Tibial artery (tissue), 4 donors: Measurements from ENCODE around the gene TRIM73.
A peak's percentile ranks its signal among the peaks of the same experiment; 100 is the strongest.
"Not testable (repeated sequence)": the region's sequence is repeated elsewhere in the genome, so short reads cannot be mapped to it uniquely, and the experiment has no call there.

Source experiments
- DNase-seq, 2 donors: peaks; one replicate each; pipeline ENCODE4 v3.0.0-alpha.2; 2019
- H3K27ac ChIP-seq, 2 donors: fragments of 200-600 bp; sonication (generic) in 1 of 2; 1 replicate in 1 of 2; 2 replicates in 1 of 2; pipeline ENCODE4 v1.5.1; 2018 to 2019; ENCODE audit warnings: mild to moderate bottlenecking in 1 of 2
- H3K27me3 ChIP-seq, 2 donors: fragments of 200-600 bp; sonication (generic) in 1 of 2; one replicate each; pipeline versions ENCODE4 v1.5.1 to v1.6.0; 2016 to 2019
- H3K36me3 ChIP-seq, 3 donors: fragments of 200-600 bp; sonication (generic) in 2 of 3; one replicate each; pipeline ENCODE4 v1.5.1; 2016 to 2019; ENCODE audit warnings: mild to moderate bottlenecking in 2 of 3
- H3K4me1 ChIP-seq, 4 donors: fragments of 200-600 bp; sonication (generic) in 2 of 4; 1 replicate in 3 of 4; 2 replicates in 1 of 4; pipeline ENCODE4 v1.5.1; 2016 to 2019
- H3K4me3 ChIP-seq, 2 donors: fragments of 200-600 bp; sonication (generic) in 1 of 2; 1 replicate in 1 of 2; 2 replicates in 1 of 2; pipeline ENCODE4 v1.5.1; 2018 to 2019; ENCODE audit warnings: mild to moderate bottlenecking in 2 of 2
- H3K9me3 ChIP-seq, 3 donors: fragments of 200-600 bp; sonication (generic) in 1 of 3; one replicate each; pipeline ENCODE4 v1.5.1; 2016 to 2019
- intact Hi-C: fragments of 100-400 bp; cut with DNase I; formaldehyde crosslinking; loops from one replicate; pipeline ENCODE4 v1.15.0; 2023; ENCODE audit warnings: low total_unique reads

Gene TRIM73

GRCh38 chr7:75395329-75395728, at the start of gene TRIM73:
TRIM73 (plus strand) TSS chr7:75395629; CDS start chr7:75398934, 3,305 bp downstream.
- H3K27ac ChIP-seq, H3K4me1 ChIP-seq, H3K4me3 ChIP-seq, intact Hi-C loops, H3K27me3 ChIP-seq, H3K9me3 ChIP-seq, DNase-seq, H3K36me3 ChIP-seq: not testable (repeated sequence)

DNA sequence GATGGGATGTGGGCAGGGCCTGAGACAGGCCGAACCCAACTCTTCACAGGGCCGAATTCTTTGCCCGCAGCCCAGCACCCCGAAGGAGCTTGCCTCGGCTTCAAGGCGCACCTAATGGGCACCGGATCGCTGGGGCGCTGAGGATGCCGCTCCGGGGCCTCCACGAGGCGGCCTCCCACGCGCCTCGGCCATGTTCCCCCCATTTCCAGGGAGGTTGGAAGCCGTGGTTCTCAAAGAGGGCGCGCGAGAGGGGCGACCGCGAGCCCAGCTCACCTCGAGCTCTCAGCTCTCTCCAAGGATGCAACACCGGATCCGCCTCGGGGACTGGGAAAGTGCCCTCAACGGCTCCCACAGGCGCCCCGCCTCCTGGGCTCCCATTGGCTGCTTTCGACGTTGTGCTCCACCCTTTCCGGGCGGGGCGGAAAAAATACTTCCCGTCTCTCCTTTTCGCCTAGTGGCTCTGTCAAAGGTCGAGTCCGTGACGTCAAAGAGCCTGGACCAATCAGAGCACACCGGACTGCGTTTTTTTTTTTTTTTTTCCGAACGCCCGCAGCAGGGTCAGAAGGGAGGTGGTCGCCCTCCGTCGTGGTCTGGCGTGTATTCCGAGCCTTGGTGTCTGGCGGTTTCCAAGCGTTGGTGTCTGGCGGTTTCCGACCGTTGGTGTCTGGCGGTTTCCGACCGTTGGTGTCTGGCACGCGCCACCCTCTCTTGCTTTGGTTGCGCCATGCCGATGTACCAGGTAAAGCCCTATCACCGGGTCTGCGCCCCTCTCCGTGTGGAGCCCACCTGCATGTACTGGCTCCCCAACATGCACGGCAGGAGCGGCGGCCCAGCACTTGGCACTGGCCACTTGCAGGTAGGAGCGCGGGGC, 36.5 kb upstream of the TRIM73 start:
- H3K9me3 ChIP-seq, H3K4me1 ChIP-seq, intact Hi-C loops, H3K27me3 ChIP-seq, H3K36me3 ChIP-seq: not testable (repeated sequence)
- peak; percentile 2 to 61 for DNase-seq
- Histone ChIP-seq H3K27ac (peak overlapping the region in 1 of 2 donors; percentile 65), H3K4me3 (peak overlapping the region; percentile 47 to 48)

GRCh38 chr7:75359542-75359848, 35.9 kb upstream of the TRIM73 start:
- Histone ChIP-seq H3K27ac (peak overlapping the region in 1 of 2 donors; percentile 65), H3K4me3 (peak overlapping the region; percentile 47 to 48)
- H3K27me3 ChIP-seq, H3K4me1 ChIP-seq, intact Hi-C loops, H3K36me3 ChIP-seq, H3K9me3 ChIP-seq: not testable (repeated sequence)
- DNase-seq = peak in 1 of 2 donors; percentile 21

DNA sequence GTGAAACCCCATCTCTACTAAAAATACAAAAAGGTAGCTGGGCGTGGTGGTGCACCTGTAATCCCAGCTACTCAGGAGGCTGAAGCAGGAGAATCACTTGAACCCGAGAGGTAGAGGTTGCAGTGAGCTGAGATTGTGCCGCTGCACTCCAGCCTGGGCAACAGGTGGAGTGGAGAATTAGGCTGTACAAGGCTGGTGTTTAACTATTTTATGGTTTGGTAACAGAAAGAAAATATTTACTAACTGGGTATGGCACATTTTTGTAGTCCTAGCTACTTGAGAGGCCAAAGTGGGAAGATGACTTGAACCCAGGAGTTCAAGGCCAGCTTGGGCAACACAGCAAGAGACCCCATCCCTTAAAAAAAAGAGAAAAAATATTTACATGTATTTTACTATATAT, 31.4 kb upstream of the TRIM73 start:
- H3K36me3 ChIP-seq, intact Hi-C loops, H3K27ac ChIP-seq, H3K4me3 ChIP-seq, H3K27me3 ChIP-seq, H3K9me3 ChIP-seq, DNase-seq, H3K4me1 ChIP-seq: not testable (repeated sequence)

- H3K27me3 ChIP-seq, intact Hi-C loops, H3K4me3 ChIP-seq, H3K27ac ChIP-seq, H3K36me3 ChIP-seq, DNase-seq, H3K4me1 ChIP-seq, H3K9me3 ChIP-seq: not testable (repeated sequence)
Observed at GRCh38 chr7:75366643-75367042, 28.8 kb upstream of the TRIM73 start.

- H3K4me3 ChIP-seq, H3K9me3 ChIP-seq, H3K27ac ChIP-seq, H3K36me3 ChIP-seq, H3K27me3 ChIP-seq, H3K4me1 ChIP-seq, intact Hi-C loops, DNase-seq: not testable (repeated sequence)
Observed at GRCh38 chr7:75367313-75367712, 28.1 kb upstream of the TRIM73 start.

DNA sequence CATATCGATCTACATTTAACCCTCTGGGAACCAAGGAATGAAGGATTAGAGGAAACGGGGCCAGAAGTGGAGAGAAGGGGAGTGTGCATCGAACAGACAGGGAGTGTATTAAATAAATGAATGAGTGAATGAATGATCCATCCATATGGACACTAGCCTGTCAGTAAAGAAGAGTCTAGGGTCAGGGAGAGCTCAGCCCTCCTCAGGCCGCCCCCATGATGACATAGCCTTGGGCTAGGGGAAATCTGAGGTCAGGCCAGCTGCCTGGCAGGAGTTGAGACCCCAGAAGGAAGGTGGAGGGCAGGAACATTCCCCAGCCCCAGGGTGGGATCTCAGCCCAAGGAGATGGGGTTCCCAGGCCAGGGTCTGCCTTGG, 21.3 kb upstream of the TRIM73 start:
- H3K9me3 ChIP-seq, intact Hi-C loops, H3K27ac ChIP-seq, H3K36me3 ChIP-seq, H3K27me3 ChIP-seq, H3K4me1 ChIP-seq, H3K4me3 ChIP-seq, DNase-seq: not testable (repeated sequence)

- H3K36me3 ChIP-seq, H3K9me3 ChIP-seq, DNase-seq, H3K27ac ChIP-seq, H3K27me3 ChIP-seq, intact Hi-C loops, H3K4me1 ChIP-seq, H3K4me3 ChIP-seq: not testable (repeated sequence)
Observed at GRCh38 chr7:75374519-75375317, 20.7 kb upstream of the TRIM73 start.

DNA sequence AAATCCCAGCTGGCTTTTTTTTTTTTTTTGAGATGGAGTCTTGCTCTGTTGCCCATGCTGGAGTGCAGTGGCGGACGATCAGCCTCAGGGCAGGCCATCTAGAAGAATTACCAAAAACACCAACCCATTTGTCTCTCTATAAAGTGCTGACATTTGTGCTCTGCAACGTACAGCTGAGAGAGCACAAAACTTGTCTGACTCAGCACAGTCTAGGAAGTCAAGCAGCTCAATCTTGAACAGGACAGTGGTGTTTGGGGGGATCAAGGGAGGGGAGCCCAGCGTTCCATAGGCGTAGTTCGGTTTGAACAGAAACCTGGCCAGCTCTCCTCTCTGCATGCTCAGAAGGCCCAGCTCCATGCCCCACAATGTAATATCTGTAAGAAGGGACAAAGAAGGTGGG, 2.2 kb upstream of the TRIM73 start:
- H3K4me3 ChIP-seq, intact Hi-C loops, H3K27ac ChIP-seq, H3K27me3 ChIP-seq, H3K36me3 ChIP-seq, H3K9me3 ChIP-seq, H3K4me1 ChIP-seq, DNase-seq: not testable (repeated sequence)

DNA sequence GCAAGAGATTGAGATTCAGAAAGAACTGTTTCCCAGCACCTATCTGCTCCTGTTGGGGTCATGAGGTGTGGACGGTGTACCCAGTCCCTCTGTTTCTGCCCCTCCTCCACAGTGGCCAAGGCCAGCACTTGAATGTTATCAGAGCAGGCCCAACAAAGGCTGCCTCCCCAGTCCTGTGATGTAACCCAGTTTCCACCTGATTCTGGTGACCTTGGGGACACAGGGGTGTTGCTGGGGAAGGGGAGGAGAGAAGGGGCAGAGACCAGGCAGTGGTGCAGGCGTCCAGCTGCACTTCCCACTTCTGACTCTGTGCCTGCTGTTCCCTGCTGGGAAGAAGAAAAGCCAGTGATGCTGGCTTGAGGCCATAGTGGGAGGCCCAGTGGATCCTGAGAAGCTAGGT, 2.4 kb downstream of the TRIM73 start:
- H3K9me3 ChIP-seq, H3K36me3 ChIP-seq, H3K4me3 ChIP-seq, H3K27me3 ChIP-seq, H3K4me1 ChIP-seq, intact Hi-C loops, H3K27ac ChIP-seq, DNase-seq: not testable (repeated sequence)

DNA sequence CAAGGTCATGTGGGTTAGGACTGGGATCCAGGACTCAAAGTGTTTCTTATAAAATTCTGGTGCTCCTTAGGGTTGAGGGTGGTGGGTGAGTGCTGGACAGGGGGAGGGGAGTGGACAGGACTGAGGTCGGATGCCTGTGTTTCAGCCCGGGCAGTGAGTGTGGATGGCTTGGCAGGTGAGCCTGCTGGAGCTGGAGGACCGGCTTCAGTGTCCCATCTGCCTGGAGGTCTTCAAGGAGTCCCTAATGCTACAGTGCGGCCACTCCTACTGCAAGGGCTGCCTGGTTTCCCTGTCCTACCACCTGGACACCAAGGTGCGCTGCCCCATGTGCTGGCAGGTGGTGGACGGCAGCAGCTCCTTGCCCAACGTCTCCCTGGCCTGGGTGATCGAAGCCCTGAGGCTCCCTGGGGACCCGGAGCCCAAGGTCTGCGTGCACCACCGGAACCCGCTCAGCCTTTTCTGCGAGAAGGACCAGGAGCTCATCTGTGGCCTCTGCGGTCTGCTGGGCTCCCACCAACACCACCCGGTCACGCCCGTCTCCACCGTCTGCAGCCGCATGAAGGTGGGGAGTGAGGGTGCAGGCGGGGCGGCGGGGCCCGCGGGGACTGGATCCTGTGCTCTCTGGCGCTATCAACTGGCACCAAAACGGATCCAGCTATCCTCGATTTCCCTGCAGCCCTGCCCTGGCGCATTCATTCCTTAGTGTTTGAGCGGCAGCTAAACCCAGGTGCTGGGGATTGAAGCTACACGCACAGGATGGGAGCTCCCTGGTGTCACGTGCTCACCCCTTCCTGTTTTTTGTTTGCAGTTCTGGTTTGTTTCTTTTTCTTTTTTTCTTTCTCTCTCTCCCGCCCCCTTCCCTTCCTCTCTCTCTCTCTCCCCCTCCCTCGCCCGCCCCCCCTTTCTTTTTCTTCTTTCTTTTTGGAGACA, 3.6 kb downstream of the TRIM73 start:
- H3K9me3 ChIP-seq, H3K36me3 ChIP-seq, H3K4me1 ChIP-seq, intact Hi-C loops, H3K27ac ChIP-seq, DNase-seq, H3K4me3 ChIP-seq, H3K27me3 ChIP-seq: not testable (repeated sequence)

GRCh38 chr7:75400575-75400974, 5.1 kb downstream of the TRIM73 start:
- H3K27me3 ChIP-seq, DNase-seq, H3K4me3 ChIP-seq, H3K27ac ChIP-seq, H3K36me3 ChIP-seq, H3K9me3 ChIP-seq, intact Hi-C loops, H3K4me1 ChIP-seq: not testable (repeated sequence)

DNA sequence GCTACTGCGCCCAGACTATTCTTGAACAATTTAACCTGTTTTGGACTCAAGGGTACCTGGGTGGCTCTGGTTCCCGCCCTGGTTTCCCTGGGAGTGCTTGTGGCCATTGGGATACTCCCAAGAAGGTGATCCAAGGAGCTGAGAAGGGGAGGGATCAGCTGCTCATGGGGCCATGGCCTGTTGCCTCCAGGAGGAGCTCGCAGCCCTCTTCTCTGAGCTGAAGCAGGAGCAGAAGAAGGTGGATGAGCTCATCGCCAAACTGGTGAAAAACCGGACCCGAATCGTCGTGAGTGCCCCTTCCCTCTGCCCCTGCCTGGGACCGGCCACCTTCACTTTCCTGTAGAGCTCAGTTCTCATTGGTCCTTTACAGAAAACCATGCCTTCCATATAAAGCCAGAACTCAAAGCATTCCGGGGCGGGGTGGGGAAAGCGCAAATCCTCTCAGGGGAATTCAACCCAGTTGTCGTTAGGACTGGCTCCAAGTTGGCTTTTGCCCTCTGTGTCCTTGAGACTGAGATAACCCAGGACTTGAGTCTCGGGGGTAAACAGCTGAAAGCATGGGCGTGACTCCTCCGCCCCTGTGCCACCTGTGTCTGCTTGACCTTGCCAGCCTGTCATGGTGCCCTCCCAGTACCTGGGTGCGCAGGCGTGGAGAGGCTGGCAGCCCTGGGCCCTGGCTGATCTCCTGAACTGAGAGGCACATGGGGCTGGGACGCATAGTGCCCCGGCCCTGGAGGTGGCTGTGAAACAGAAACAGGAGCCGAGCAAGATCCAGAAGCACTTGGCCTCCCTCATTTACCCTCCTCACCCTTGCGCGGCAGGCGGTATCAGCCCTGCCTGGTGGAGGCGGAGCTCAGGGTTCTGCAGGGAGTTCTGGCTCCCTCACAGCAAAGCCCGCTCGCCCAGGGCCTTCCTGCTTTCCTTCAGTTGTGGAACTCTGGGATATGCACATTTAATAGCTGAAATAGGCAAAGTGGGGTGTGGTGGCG, 8.3 kb downstream of the TRIM73 start:
- H3K4me1 ChIP-seq, H3K4me3 ChIP-seq, H3K36me3 ChIP-seq, H3K27ac ChIP-seq, intact Hi-C loops, H3K27me3 ChIP-seq, DNase-seq, H3K9me3 ChIP-seq: not testable (repeated sequence)
